GM15510 (cell line): Measurements from ENCODE around the gene ATP10B.

Experiments used
- POLR2A ChIP-seq: IDR thresholded peaks from 3 replicates; pipeline ENCODE4 v1.6.1; 2011; ENCODE audit warnings: borderline replicate concordance; ENCODE audit not compliant: insufficient read length; ENCODE audit errors: extremely low read depth

The ATP10B gene

GRCh38 chr5:160675988-160676387, 176.0 kb downstream of the ATP10B start:
- TF ChIP-seq POLR2A = no peak

GRCh38 chr5:160674901-160675300, 177.1 kb downstream of the ATP10B start:
- no peak for TF ChIP-seq POLR2A

GRCh38 chr5:160672521-160672920, 179.5 kb downstream of the ATP10B start:
- no peak for TF ChIP-seq POLR2A

GRCh38 chr5:160668356-160668755, 183.7 kb downstream of the ATP10B start:
- no peak for TF ChIP-seq POLR2A

GRCh38 chr5:160667160-160667559, 184.9 kb downstream of the ATP10B start:
- no peak for TF ChIP-seq POLR2A

DNA sequence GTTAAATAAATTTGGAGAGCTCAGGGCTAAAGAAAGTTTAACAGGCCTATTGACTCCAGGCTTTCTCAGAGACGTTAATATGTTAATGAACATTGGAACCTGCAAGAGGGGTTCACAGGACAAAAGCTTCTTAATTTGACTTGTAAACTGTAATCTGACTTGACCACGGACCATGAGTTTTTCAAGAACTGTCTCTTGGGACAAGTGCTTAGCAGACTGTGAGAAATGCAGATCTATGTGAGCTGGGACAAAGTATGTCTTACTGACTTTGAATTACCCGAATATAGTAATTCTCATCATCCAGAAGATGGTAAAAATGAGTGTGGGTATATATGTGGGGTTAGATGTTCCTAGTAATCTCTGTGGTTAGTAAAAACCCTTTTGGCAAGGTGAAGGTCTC, 186.6 kb downstream of the ATP10B start:
- TF ChIP-seq POLR2A = no peak

- no peak for TF ChIP-seq POLR2A
Observed at GRCh38 chr5:160660132-160660531, 191.9 kb downstream of the ATP10B start.

GRCh38 chr5:160657622-160658458, 194.2 kb downstream of the ATP10B start:
- TF ChIP-seq POLR2A = no peak

- TF ChIP-seq POLR2A = no peak
Observed at GRCh38 chr5:160657068-160657507, 194.9 kb downstream of the ATP10B start.

DNA sequence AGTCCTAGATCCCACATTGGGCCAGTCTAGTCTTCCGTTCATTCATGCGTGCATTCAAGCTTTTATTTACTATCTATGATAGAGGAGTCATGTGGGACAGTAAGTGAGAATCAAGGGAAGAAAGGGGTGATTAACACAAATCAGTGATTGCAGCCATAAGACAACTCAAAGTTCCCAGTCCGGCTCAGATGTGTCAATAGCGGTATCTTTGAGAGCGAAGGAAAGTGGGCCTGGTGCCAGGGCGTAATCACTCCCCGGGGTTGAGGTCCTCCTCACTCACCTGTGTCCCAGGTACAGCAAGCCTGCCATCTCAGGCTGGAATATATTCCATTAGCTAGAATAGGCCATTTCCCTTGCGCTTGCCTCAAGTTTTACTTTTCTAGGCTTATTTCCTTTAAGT, 196.3 kb downstream of the ATP10B start:
- no peak for TF ChIP-seq POLR2A

DNA sequence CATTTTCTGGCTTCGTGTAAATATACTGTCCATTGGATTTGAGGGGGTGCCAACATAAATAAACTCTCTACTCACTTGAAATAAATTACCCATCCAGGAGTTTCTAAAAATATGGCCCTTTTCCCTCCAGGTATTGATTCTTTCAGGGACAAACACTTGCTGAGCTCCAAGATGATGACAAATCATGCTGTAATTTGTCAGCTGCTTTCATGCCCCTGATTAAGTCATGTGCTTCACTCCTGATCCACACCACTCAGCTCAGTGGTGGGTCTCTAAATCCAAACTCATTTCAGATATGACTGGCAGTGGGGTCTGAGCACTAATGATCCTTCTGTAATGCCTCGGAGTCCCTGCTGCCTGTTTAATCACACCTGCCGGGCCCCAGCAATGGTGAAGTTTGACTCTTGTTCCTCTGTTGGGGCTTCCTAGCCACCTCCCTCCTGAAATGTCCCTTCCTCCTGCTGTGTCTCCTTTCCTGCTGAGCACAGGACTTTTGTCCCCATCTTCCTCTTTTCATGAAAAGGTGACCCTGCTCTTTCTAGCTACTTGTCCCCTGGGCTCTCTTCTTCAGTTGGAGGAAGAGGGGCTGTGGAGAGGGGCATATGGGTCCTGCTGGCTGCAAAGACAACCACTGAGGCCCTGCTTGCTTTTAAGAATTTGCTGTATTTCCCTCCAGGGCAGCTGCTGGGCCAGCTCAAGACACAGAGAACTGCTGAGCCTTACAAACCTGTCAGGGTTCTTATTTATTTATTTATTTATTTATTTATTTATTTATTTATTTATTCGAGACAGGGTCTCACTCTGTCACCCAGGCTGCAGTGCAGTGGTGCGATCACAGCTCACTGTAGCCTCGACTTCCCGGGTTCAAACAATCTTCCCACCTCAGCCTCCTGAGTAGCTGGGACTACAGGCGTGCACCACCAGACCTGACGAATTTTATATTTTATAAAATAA, 200.0 kb downstream of the ATP10B start:
- TF ChIP-seq POLR2A = no peak

DNA sequence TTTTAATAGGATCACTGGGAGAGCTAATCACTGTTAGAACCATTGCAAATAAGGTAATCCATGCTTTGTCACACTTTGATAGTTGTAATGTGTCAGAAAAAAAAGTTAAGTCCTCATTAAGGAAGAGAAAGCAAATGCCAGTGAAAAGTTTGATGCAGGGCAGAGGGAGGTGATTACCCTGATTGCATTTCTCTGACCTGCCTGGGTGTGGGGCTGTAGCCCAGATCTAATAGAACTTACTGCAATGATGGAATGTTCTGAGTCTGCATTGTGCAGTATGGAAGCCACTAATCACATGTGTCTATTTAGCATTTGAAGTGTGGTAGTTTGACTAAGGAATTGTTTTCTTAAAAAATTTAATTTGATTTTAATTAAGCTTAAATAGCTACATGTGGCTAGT, 202.7 kb downstream of the ATP10B start:
- no peak for TF ChIP-seq POLR2A

- TF ChIP-seq POLR2A = no peak
Observed at GRCh38 chr5:160646033-160646432, 206.0 kb downstream of the ATP10B start.

DNA sequence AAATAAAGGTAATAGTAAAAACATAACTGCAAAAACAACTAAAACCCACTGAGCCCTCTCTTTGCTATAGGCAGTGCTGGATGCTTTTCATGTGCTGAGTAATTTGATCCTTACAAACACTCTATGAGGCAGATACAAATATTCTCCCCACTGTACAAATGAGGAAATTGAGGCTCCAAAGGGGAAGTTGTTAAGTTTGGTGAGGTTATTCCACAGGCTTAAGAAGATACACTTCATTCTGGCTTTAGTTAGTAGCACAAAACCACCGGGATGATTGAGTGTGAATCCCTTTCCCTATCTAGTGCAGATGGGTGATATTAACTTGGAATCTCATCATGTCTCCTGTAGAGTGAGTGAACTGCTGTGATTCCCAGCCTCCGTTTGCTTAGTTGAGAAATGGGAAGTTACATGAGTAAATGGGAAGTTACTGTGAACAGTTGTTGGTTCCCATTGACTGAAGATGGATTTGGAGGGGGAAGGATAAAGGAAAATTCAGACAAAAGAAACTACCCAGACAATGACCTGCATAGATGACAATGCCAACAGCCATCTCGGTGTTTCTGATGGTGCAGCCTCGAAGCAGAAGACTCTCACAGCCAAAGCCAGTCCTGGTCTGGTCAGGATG, 208.3 kb downstream of the ATP10B start:
- TF ChIP-seq POLR2A = no peak

DNA sequence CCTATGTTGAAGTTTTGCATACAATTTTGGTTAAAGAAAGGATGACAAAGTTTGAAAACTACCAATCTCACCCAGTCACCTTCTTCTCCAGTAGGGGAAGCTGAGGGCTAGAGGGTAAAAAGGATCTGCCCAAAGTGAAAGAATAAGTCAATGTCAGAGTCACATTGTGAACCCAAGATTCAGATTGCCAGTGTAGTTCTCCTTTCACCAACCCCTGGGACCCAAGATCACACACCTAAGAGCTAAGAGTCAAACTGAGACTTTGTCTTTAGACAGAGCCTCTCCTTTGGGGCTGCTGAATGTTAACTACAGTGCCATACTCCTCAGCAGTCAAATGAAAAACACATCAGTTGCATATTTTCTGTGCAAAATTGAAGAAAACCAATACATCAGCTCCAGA, 210.6 kb downstream of the ATP10B start:
- TF ChIP-seq POLR2A = no peak
